ENCODE results near the gene CYBRD1.
A peak's percentile ranks its signal among the peaks of the same experiment; 100 is the strongest.
"Not testable (repeated sequence)": the region's sequence is repeated elsewhere in the genome, so short reads cannot be mapped to it uniquely, and the experiment has no call there.

CYBRD1 gene

DNA sequence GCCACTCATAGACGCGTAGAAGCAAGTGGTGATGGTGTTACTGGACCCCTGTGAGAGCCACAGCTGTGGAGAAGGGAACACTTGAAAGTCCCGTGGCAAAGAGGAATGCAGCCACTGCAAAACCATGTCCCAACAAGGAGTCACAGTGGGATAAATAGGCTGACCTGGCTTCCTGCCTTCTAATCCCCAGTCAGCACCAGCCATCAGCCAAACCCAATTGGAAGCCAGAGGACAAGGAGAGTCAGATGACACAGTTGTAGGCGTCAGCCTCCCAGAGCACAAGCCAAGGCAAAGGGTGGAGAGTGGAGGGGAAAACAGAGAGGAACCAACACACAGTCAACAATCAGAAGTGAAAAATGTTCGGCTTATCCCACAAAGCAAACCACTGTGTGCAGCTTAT is 5.5 kb upstream of the CYBRD1 start:
- DNase-seq: no peak

DNA sequence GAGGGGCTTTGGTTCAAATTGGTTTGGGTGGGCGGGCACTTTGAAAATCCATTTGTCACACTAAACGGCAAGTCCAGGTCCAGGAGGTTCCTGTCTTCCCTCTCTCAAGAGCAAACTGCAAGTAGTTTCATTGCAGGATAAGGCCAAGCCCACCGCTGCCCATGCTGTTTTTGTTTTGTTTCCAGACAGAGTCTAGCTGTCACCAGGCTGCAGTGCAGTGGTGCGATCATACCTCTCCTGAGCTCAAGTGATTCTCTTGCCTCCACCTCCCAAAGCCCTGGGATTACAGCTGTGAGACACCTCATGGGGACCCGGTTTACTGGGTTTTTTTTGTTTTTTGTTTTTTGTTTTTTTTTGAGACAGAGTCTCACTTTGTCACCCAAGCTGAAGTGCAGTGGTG is 1.8 kb upstream of the CYBRD1 start:
- no peak for DNase-seq

DNA sequence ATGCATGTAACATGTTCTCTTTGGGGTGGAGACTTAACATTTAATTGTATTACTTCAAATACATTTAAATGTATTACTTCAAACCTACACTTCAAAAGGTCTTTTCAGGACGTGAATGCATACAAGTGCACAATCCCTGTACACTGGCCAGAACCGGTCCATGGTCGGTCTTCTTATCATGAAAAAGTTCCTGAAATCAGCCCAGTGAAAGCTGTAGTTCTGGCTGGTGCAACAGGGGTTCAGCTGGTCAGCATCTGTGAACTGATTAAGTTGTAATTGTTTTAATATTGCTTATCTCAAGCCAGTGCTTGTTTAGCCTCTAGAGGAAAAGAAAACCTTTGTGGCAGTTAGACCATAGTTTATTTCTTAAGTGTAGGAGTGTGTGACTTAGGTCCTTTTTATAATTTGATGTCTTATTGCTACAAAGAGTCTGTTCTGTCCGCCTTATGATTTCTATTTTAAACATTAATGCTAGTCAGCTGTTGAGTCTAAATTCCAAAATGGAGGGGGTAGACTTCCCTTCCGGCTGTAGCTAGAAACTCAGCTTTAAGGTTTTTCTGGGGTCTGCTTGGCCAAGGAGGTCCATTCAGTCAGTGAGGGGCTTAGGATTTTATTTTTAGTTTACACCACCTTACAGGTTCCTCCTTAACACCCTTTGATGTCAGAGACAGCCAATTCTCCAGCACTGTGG is 768 bp upstream of the CYBRD1 start:
- DNase-seq: no peak

DNA sequence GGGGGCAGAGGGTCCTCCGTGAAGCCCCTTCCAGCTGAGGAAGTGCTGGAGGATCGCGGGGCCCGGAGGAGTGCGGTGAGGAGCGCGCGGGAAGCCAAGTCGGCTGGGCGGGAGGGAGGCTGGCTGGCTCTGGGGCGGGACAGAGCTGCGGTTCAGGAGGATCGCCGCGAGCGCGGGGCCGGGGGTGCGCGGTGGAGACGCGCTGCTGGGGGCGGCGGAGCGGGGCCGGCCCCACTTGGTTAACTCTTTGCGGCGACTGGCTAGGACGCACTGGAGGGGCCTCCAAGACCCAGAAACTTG is 464 bp downstream of the CYBRD1 start:
- DNase-seq: peak in 1 of 2 donors; percentile 46

DNA sequence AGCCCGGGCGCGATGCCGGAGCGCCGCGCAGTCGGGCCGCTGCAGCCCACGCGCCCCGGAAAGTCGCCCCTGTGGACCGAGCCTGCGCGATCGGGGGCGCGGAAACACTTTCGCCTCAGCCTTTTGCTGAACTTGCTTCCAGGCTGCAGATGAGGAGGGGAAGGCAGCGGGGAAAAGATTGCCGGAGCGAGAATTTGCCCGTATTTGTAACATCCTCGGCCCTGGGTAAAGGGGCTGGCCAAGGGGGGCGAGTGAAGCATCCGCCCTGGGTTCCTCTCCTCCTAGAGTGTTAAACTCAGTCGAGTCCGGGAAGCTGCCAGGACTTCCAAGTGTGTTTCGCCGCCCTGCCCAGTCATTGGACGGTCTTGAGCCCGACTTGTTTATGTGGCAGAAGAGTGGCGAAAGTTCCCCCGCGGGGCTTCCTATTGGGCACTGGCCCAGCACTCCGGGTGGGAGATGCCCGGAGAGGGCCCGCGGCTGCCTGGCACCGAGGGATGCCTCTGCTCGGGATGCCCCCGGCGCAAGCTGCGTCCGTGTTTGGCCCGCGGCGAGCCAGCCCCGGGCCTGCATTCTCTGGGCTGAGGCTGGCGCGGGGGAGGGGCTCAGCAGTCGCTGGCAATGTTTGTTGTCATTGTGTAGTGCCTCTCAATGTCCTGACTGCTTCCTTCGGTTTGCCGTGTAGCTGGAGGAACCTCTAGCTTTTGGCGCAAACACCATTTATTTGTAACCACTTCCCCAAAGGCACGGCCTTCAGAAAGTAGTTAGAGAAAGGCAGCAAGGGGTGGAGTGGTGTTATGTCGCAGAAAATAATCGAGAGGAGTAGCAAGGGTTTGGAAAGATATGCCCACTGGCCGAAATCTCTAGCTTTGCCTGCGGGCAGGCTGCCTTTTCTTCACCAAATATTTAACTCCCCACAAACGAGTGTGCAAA is 1.1 kb downstream of the CYBRD1 start:
- peak; percentile 86 to 87 for DNase-seq

DNA sequence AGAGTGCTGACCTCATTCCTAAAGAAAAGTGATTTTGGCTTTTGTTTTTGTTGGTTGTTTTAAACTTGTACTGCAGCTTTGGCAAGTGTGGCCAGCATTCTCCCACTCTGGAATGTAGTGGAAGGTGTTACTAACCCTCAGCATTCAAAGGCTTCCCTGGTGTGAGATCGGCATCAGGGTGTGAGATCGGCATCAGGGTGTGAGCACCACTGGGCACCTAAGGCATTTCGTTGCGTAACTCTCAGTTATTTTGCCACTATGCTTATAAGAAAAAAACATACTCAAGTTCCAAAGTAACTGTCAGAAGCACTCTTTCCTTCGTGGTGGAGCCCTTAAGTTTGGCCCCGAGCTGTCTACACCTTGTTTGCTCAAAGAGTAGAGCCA is 1.7 kb downstream of the CYBRD1 start:
- DNase-seq: no peak

DNA sequence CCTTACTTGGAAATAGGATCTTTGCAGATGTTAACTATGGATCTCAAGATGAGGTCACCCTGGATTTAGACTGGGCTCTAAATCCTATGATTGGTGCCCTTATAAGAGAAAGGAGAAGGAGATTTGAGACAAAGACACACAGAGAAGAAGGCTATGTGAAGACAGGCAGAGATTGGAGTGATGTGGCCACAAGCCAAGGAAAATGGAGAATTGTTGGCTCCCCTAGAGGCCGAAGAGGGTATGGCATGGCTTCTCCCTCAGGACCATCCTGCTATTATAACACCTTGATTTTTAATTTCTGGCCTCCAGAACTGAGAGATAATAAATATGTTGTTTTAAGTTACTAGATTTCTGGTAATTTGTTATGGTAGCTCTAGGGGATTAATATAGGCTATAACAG is 7.6 kb downstream of the CYBRD1 start:
- DNase-seq: no peak

DNA sequence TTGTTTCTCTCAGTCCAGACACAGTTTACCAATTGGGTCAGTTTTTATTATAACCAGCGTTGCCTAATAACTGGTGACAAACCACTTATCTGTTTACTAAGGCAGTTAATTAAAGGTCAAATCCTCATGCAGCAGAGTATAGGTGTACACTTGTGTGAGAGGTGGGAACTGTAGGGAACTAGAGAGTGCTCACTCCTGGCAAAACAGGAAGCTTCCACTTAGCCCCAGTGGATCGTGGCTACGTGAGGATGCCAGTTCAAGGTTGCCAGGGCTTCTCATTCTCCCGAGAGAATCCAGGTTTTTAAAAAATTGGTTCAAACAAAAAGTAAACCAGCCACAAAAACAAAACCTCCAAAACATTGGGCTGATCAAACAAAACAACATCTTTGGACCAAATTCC is 8.1 kb downstream of the CYBRD1 start:
- no peak for DNase-seq

DNA sequence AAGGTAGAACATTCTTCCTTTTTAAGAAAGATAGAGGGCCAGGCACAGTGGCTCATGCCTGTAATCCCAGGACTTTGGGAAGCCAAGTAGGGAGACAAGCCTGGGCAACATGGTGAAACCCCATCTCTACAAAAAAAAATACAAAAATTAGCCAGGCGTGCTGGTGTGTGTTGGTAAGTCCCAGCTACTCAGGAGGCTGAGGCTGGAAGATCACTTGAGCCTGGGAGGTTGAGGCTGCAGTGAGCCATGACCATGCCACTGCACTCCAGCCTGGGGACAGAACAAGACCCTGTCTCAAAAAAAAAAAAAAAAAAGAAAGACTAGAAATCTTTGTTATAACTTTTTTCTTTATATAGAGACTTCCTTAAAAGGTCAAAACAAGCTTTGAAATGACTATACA is 8.6 kb downstream of the CYBRD1 start:
- not testable (repeated sequence) for DNase-seq

DNA sequence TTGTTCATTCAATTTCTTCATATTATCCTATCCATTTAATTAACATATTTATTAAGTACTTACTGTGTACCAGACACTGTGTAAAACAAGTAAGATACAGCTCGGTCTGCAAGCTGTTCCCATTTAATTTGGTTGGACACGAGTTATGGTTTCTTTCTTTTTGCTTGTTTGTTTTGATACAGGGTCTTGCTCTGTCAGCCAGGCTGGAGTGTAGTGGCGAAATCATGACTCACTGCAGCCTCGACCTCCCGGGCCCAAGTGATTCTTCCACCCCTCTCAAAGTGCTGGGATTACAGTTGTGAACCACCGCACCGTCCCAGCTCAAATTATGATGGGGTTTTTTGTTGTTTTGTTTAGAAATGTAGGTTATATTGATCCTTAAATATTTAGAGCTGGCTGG is 9.0 kb downstream of the CYBRD1 start:
- no peak for DNase-seq

DNA sequence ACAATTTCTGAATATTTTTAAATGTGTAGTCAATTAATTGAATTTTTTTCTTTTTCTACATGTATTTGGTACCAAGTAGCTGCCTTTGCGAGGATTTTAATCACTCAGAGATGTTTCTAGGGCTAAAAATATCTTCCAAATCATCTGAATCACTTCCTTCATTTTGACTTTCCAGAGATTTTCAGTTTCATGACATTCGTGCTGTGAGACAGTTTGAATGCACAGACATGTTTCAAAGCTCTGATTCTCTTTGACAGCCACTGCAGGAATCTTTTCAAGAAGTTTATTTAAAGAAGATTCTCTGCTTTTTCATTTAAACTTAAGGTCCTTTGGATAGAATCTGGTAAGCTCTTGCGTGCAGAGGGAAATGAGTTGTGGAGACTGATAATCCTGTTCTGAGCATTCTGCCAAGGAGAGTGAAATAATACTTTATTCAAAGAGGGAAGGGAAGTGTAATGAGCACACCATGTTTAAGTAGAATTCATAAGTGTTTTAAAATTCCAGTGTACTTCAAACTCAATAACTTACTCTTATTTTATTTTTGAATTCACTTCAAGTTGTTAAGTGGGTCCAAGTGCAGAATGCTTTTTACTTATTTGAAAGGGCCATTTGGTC is 9.7 kb downstream of the CYBRD1 start:
- no peak for DNase-seq

DNA sequence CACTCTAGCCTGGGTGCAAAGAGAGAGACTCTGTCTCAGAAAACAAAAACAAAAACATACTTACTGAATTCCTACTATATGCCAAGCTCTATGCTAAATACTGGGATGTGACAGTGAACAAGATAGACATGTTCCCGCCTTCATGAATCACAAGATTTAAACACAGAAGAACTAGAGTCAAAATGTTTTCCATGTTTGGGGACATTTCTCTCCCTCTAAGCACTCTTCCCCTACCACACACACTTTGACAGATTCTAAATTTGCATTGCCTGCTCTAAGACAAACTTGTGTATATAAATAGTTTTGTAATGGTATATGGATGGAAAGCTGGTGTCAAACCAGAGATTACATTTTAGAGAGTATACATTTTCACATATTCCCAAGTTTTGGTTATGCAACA is 11.1 kb downstream of the CYBRD1 start:
- DNase-seq: no peak

DNA sequence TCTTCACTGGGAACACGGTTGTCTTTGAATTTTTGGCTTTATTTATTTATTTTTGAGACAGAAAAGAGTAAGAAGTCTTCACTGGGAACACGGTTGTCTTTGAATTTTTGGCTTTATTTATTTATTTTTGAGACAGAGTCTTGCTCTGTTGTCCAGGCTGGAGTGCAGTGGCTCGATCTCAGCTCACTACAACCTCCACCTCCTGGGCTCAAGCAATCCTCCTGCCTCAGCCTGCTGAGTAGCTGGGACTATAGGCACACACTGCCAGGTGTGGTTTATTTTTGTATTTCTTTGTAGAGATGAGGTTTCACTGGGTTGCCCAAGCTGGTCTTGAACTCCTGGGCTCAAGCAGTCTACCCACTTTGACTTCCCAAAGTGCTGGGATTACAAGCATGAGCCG is 13.3 kb downstream of the CYBRD1 start:
- DNase-seq: not testable (repeated sequence)

DNA sequence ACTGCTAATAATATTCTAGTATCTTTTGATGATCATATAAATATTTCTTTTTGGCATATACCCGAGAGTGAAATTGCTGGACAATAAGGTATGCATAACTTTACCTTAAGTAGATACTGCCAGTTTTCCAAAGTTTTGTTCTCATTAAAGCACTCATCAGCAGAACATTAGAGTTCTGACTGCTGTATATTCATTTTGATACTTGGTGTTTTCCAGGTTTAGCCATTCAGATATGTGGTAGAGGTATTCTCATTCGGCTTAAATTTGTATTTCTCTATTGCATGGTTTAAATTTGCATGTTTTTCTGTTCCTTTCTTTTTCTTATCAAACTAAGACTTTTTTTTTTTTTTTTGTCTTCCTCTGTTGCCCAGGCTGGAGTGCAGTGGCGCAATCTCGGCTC is 18.2 kb downstream of the CYBRD1 start:
- no peak for DNase-seq

DNA sequence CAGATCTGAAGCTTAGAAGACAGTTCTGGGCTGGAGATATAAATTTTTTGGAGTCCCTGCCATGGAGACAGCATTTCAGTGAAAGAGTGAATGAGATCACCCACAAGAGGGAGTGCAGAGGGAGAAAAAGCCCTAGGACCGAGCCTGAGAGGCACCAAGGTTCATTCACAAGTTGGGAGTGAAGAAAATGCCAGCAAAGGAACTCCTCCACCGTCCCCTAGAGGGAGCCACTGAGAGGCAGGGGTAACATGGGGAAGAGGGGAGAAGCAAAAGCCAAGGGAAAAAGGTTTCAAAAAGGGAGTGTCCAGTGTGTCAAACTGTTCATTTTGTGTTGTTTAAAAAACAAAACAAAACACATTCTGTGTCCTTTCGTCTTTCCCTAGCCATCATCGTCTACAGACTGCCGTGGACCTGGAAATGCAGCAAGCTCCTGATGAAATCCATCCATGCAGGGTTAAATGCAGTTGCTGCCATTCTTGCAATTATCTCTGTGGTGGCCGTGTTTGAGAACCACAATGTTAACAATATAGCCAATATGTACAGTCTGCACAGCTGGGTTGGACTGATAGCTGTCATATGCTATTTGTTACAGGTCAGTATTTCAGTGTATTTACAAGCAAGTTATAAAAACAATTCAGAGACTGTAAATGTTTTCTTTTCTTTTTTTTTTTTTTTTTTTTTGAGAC is 19.1 kb downstream of the CYBRD1 start:
- DNase-seq: no peak

DNA sequence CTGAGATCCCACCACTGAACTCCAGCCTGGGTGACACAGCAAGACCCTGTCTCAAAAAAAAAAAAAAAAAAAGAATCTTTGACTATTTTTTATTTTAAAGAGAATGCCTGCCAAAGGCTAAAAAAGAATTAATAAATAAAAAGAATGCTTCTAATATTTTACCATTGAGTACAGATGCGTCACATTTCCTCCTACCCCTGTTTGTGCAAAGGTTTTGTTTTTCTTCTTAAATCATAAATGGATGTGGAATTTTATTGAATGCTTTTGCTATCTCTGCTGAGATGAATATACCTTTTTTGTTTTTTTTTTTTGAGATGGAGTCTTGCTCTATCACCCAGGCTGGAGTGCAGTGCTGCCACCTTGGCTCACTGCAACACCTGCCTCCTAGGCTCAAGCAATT is 22.8 kb downstream of the CYBRD1 start:
- no peak for DNase-seq

DNA sequence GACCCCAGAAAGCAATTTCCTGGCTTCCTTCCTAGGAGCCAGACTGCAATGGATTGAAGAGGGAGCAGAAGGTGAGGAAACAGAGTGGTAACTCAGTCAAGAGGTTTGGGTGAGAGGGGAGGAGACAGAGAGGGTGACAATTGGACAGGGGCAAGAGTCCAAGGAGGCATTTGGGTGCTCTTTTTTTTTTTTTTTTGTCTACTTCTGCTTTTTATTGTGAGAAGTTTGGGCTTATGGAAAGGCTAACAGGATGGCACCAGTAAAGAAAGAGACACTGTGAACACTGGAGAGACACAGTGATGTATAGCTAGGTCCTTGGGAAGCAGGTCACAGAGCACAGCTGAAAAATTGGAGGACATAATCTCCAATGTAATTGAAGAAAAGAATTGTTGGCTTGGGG is 25.0 kb downstream of the CYBRD1 start:
- DNase-seq: no peak

DNA sequence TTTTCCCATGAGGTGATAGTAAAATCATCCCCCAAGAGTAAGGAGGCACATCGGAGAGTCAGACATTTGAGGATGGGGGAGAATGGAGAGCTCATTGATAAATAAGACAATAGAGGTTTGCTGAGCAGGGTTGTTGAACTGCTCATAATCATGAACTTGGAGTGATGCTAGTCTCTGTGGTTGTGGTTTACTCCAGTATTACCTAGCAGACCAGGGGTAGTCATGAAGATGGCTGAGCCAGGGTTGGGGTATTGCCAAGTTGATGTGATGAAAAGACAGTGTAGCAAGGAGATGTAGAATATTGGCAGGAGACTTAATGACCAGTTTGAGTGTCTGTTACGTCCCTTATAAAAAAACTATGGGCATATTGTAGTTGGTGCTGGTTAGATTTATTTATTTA is 25.4 kb downstream of the CYBRD1 start:
- no peak for DNase-seq

DNA sequence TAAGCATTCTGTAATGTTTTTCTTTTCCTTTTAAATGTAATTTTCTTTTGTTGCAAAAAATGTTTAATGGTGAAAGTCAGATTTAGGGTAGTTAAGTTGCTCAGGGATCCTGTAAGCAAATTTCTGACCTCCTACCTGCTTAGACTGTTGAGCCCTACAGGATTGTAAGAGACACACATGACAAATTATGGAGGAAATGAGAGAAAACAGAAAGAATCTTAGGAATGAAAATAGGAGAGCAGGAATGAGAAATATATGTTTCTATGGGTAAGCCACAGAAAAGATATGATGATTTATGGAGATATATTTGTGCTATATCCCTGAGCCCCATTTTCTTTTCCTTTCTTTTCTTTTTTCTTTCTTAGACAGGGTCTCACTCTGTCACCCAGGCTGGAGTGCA is 28.3 kb downstream of the CYBRD1 start:
- no peak for DNase-seq

DNA sequence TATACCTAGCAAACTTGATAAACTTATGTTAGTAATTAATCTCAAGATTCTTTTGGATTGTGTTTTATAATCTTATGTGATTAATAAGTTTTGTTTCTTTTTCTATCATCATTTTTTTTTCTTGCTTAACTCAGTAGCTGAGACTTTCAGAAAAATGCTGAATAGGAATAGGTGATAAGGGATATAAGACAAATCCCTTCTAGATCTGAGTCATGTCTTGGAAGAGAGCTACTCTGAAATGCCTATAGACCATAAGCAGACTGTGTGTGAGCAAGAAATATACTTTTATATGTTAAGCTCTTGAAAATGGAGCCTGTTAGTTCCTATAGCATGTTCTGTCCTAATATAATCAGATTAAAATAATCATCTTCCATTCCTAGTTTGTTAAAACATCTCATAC is 29.6 kb downstream of the CYBRD1 start:
- no peak for DNase-seq

DNA sequence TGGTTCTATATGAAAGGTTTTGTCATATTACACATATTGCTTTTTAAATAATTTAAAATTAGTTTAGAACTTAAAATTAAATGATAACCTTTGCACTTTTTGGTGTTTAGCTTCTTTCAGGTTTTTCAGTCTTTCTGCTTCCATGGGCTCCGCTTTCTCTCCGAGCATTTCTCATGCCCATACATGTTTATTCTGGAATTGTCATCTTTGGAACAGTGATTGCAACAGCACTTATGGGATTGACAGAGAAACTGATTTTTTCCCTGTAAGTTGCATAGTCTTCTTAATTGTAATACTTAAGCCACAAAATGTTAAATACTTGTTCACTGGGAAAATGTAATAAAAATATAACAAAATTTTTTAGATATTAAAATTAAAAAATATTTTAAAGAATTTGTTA is 31.0 kb downstream of the CYBRD1 start:
- DNase-seq: no peak

DNA sequence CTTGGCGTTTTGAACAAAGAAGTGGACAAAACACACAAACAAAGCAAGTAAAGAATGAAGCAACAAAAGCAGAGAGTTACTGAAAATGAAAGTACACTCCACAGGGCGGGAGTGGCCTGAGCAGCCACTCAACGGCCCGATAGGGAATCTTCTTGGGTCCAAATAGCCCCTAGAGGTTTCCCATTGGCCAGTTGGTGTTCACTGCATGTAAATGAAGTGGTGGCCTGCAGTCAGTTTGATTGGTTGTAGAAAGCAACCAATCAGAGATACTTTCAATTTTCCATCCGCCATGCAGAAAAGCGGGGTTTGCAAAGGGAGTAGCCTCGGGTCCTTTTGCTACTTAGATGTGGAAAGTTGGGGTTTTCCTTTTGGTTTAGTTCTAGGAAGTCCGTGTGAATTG is 31.6 kb downstream of the CYBRD1 start:
- peak; percentile 5 to 11 for DNase-seq

DNA sequence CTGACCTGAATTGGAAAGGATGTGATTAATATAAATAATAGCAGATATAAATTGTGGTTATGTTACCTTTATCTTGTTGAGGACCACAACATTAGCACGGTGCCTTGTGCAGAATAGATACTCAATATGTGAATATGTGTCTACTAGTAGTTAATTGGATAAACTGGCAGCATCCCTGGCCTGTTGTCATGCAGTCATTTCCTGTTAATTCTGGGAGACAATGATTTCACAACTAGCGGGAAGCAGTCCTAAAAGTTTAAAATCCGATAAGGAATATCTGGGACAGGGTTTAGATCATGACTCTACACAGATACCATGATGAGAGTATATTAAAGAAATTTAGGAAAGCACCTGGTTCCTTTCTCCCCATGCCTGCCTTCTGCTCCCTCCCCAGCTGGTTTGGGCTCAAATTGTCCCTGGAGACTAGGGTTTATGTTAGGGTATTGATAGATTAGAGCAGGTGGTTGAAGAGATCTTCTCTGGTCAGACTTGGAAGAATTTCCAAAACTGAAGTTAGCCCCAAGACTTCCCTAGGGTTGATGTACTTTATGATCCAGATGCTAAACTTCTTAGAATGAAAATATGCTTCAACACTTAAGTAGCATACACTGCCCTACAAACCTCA is 32.8 kb downstream of the CYBRD1 start:
- no peak for DNase-seq
